Measurements from ENCODE around the gene BMP8B. TPM values are rescaled to one million over a fixed set of nuclear protein-coding genes. Genes with fewer than 3 reads are reported as not detected.
"Not testable (repeated sequence)": the region's sequence is repeated elsewhere in the genome, so short reads cannot be mapped to it uniquely, and the experiment has no call there.

BMP8B gene
- total RNA-seq, 1 experiment from 2014 or later: 1.8 TPM

DNA sequence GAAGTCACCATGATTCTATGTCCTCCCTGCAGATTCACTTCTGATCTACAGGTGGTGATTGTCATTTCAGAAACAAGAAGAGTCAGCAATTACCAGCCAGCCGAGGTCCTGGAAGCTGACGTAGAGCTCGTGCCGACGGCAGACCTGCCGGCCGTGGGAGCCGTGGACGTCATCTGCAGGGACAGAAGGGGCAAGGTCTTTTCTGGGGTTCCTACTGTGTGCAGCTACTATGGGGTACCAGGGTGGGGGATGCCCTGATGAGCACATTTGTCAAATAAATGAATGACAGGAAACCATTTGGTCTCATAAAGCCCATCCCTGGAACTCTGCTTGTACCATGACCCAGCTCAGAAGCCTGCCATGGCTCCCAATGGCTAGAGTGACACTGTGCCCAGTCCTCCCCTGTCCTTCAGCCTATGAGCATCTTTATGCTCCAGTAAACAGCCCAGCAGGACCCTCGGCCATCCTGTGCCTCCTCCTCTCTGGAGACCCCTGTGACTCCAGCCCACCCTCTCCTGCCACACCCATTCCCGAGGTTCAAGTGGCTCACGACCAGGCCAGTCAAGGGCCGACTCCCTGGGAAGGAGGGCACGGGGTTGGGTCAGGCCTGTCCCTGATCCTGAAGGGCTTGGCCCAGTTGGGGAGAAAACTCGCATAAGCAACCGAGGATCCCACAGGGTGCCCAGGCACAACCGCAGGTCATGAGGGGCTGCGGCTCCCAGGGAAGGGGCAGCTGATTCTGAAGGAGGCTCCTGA is 24.9 kb downstream of the BMP8B start:
- DNase-seq (ENCODE audit: low spot score); in situ Hi-C loops (cut with HindIII; ENCODE audit: low sequenced_read_pairs): not testable (repeated sequence)

DNA sequence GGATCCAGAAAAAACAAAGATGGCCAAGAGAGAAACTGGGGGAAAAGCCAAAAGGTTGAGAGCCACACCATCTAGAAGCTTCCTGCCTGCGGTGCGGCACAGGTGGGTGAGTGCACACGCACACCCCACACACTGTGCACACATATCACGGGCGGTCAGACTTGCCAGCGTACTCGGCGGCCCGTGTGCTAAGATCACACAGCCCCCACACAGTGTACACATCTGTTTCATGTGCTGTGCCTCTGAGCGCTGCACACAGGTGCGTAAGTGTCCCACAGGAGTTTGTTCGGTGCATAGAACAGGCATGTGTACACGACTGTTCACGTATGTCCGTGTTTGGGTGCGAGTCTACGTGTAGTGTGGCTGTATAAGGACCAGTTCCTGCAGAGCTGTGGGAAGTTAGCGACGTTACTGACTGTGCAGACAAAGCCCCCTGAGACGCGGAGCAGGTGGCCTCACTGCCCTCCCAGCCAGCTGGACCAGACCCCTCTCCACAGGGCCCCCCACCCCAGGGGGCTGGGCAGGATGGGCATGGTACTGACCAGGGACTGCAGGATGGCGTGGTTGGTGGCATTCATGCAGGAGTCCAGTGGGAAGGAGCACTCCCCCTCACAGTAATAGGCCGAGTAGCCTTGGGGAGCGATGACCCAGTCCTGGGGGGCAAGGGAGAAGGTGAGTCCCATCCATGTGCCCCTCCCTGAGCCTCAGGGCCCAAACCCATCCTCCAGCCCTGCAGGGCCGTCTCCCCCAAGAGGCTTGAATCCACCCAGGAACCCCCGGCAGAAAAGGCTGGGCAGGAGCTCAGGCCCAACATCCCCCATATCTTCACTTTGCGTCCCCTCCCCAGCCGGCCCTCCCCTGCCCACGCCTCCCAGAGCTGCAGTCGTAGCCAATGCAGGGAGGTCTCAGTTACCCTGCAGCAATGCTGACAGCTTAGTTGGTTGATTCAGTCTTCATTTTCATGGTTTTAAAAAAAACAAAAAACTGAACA is 25.8 kb downstream of the BMP8B start:
- in situ Hi-C loops (cut with HindIII; ENCODE audit: low sequenced_read_pairs): no loop called here

DNA sequence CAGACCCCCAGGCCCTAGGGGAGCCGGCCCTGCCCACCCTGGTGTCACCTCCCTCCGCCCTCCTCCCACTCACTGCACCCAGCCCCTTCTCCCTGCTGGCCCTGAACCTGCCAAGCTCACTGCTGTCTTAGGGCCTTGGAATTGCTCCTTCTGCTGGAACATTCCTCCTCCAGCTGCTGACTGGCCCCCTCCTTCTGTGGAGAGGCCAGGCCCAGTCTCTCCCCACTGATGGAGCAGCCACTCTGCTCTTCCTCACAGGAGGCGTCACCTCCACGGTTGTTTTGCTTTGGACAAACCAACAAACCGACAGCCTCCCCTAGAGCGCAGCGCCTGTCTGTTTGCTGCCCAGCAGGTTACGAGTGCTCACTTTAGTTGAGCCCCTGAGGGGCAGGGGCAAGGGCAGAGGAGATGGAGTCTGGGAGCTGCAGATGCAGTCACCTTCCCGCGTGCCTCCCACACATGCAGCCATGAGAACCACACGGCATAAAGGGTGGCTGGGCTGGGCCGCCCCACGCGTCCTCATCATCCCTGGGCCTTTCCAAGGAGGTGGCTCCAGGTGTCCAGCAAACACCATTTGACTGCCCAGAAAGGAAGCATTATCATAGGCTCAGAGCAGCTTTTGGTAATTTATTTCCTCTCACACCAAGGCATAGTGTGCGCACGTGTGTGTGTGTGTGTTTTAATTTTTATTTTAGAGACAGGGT is 27.0 kb downstream of the BMP8B start:
- DNase-seq (ENCODE audit: low spot score): no peak
- in situ Hi-C loops (cut with HindIII; ENCODE audit: low sequenced_read_pairs): no loop called here

More for the DNA sequence above, 25.8 kb downstream of the BMP8B start:
- DNase-seq (ENCODE audit: low spot score): no peak

DNA sequence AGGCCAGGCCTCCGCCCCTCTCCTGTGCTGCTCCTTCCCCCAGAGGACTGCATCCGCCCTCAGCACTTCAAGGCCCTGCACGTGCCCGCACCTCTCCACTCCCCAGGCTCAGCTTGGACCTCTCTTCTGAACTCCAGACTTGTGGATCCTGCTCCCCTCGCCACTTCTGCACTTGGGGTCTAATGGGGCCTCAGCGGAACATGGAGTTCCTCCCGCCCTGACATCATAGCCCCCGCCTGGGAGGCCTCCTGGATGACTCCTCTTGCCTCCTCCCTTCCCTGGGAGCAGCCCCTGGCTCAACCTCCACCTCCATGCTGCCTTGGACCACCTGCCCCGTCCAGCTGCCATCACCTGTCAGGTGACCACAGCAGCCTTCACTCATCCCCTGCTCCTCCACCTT is 27.6 kb downstream of the BMP8B start:
- no peak for DNase-seq (ENCODE audit: low spot score)
- in situ Hi-C loops (cut with HindIII; ENCODE audit: low sequenced_read_pairs): no loop called here

DNA sequence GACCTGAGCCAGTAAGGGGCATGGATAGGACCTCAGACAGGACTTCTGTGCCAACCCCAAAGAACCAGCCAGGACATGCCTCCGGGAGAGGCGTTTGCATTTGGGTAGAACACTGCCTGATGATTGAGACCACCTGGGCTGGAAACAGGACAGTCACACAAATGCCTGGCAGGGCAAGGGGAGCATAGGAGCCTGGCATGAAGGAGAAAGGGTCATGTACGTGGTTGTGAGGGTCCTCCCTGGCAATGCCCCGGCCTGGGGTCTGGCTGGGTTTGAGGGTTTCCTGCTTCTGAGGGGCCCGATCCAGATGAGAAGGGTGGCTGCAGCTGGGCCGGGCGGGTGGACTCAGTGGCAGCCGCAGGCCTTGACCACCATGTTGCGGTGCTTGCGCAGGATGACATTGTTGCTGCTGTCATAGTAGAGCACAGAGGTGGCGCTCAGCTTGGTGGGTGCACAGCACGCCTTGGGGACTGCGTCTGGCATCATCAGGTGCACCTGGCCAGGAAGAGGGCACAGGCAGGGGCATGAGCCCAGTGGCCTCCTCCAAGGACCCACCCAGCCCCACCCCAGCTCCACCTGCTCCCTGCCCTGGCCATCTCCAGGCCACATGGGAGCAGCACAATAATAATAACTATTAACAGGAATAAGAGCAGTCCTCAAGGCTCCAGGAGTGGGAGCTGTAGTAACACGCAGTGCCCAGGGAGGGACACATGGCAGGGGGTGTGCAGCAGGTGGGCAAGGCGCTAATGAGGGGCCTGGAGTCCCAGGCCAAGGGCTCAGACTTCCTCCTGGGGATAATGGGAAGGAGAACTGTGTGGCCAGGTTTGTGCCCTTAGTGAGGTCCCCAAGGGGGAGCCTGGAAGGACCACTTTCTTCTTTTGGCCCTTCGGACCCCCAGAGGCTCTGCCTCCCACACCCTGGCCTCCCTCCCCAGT is 28.3 kb downstream of the BMP8B start:
- DNase-seq (ENCODE audit: low spot score): no peak
- in situ Hi-C loops (cut with HindIII; ENCODE audit: low sequenced_read_pairs): no loop called here

DNA sequence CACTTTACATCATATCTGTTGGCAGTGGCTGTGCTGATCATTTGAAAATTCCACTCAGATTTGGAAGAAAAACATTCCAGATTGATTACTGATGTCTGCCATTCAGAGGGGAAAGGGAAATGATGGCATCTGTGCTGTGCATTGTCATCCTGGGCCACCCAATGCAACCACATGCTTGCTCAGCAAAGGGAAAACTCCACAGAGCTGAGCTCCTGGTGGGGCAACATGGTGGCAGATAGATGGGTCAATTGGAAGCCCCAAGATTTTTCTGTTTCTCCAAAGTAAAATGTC is 29.3 kb downstream of the BMP8B start:
- in situ Hi-C loops (cut with HindIII; ENCODE audit: low sequenced_read_pairs): no loop called here
- DNase-seq (ENCODE audit: low spot score): no peak

DNA sequence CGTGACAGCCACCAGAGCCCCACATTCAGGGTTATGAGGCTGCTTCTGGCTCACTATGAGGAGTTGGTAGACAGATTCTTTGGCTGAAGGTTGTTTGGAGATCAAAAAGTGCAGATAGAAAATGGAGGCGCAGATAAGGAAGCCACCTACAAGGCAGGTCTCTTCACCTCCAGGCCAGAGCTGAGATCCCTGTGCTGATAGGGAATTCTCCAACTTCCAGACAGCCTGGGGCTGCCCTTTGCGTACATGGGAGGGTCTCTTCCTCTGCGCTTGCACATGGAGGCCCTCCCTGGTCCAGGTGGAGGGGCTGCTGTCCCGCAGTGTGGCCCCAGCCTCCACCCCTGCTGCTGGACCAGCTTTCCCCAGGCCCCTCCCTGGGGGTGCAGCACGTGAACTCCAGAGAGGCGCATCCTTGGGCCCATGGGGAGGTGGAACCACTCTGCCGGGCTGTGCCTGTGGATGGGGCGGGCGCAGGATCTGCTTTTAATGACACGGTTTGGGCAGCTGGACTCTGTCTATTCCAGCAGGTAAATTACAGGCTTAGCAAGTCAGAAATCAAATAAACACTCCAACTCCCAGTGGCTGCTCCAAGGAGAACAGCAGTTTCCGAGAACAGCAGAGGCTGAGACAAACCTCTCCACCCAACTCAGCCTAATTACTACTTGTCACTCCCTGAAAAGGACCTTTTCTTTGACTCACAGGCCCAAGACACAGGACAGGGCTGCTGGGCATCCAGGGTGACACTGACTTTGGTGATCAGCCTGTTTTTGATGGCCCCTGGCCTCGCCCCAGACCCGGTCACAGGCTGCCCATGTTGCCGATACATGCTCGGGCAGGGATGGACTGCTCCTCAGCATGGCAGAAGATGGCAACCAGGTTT is 29.9 kb downstream of the BMP8B start:
- in situ Hi-C loops (cut with HindIII; ENCODE audit: low sequenced_read_pairs): no loop called here
- DNase-seq (ENCODE audit: low spot score): no peak

DNA sequence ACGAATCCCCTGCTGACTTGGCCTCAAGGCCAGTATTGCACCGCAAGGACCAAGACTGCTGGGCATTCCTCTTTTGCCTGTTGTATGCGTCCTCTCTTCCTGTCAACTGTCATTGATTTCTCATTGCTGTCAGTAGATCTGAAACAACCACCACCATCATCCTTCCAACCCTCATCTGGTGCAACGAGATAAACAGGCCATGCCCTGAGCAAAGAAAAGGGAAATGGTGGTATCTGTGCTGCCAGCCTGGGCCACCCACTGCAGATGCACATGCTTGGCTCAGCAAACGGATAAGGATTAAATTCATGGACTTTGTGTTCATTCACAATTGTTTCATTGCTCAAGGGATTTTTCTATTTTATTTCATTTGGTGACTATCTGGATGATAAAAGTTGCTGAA is 31.2 kb downstream of the BMP8B start:
- no peak for DNase-seq (ENCODE audit: low spot score)
- in situ Hi-C loops (cut with HindIII; ENCODE audit: low sequenced_read_pairs): no loop called here

DNA sequence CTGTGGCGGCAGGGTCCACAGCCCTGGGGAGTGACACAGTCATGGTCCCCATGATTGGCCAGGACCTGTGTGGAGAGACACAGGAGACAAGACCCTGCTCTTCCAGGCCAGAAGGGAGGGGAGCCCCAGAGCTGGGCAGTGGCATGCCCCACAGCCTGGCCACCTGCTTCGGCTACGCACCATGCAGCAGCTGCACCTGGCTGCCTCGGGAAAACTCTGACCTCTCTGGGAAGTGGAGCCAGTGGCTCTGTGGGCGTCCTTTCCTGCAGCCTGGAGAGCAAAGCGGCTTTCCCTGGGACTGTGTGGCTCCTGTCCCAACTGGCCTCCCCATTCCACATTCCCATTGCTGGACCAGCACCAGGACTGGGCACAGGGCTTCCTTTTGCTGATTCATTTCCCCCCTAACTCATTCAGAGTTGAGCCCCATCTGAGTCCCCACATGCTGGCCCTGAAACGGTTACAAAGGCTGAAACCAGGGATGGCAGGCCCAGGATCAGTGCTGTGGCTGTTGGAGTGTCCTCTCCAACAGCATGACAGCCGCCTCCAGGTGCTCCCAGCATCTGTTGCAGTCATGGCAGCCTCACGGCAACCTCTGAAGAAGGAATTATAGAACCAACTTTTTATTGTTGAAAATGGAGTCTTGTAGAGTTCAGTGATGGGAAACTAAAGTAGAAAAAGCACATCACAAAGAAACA is 32.6 kb downstream of the BMP8B start:
- peak; percentile 16 for DNase-seq (ENCODE audit: low spot score)
- in situ Hi-C loops (cut with HindIII; ENCODE audit: low sequenced_read_pairs): no loop called here

DNA sequence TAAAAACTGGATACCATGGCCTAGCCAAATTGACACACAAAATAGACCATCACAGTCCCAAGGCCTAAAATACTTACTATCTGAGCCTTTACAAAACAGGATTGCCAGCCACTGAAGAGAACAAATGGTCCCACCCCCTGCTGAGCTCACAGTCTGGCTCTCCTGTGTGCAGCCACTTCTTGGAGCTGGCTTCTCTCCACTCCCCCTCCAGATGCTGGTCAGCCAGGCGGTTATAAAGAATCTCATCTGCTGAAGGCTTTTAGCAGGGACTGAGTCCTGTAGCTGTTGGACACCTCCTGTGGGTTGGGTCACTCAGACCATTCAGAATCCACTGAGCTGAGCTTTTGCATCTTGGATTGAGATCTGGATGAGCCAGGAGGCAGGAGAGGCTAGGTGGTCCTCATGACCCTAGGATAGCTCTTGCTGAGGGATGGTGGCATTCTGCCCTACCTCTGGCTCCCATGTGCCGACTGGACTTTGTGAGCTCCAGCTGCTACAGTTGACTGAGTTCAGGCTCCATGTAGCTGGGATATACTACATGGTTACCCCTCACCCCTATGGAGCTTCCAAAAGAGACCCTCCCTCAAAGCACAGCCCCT is 33.7 kb downstream of the BMP8B start:
- in situ Hi-C loops (cut with HindIII; ENCODE audit: low sequenced_read_pairs): no loop called here
- DNase-seq (ENCODE audit: low spot score): peak; percentile 75

DNA sequence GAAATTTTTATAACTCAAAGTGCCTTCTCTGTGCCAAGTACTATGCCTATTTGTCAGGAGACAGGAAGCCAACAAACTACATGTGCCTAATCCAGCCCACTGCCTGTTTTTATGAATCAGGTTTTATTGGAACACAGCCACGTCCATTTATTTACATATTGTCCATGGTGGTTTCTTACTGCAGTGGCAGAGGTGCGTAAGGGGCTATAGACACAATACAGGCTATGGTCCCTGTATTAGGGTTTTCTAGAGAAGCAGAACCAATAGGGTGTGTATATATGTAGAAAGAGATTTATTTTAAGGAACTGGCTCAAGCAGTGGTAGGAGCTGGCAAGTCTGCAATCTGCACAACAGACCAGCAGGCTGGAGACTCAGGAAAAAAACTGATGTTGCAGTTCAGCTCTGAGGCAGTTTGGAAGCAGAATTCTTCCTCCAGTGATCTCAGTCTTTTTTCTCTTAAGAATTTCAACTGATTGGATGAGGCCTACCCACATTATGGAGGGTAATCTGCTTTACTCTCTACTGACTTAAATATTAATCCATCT is 34.6 kb downstream of the BMP8B start:
- DNase-seq (ENCODE audit: low spot score): peak; percentile 52

DNA sequence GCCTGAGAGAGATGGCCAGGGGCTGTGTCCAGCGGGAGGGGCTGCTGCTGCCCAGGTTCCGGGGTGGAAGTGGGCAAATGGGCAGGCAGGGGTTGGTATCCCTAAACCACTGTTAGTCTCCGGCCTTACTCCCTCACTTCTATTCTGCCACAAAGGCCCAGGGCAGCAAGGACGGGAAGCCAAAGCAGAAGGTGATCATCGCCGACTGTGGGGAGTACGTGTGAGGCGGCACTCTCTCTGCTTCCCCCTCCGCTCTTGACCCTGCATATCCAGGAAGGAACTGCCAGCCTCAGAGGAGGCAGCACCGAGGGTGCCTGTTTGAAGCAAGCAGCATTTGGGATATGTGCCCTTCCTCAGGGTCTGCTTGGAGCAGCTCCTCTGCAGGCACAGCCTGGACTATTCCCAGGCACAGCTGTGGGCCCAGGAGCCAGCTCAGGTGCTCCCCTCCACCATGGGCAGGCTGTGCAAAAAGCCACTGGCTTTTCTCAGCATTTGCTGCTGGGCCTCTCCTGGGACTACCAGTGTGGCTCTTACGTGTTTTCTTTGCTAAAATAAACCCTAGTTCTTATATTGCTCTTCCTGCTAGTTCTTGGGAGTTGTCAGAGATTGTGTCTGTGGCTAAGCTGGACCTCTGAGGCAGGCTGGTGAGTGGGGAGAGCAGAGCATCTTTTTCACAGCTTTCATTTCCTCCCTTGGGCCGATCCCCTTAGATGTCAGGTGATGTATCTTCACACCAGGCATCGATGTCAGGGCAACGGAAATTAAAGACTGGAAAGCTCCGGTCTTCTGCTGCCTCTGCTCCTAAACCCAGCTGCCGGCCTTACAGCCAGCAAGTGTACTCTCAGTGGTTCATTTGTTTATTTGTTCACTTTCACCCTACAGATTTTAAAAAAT is 35.3 kb downstream of the BMP8B start:
- in situ Hi-C loops (cut with HindIII; ENCODE audit: low sequenced_read_pairs): no loop called here
- DNase-seq (ENCODE audit: low spot score): peak; percentile 14

More for the DNA sequence above, 34.6 kb downstream of the BMP8B start:
- in situ Hi-C loops (cut with HindIII; ENCODE audit: low sequenced_read_pairs): no loop called here

DNA sequence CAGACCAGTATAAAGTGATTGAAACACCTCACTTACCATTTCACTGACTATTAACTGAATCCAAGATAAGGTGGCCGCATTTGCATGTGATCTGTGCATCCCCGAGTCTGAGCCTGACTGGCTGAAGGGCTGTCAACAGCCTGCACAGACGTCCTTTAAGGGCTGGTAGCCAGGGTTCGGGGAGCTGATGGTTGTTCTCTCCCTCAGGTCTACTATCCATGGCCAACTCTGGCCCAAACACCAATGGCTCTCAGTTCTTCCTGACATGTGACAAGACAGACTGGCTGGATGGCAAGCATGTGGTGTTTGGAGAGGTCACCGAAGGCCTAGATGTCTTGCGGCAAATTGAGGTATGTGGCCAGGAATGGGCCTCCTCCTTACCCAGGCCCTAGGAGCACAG is 36.0 kb downstream of the BMP8B start:
- no peak for DNase-seq (ENCODE audit: low spot score)

DNA sequence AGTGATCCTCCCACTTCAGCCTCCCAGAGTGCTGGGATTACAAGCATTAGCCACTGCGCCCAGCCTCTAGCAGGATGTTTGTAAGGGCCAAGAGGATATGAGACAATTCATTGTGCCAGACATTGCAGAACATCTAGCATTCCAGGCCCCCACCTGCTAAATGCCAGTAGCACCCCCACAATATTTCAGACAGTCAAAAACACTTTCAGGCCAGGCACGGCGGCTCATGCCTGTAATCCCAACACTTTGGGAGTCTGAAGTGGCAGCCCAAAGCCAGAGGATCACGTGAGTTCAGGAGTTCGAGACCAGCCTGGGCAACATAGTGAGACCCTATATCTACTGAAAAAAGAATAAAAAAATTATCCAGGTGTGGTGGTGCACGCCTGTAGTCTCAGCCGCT is 37.1 kb downstream of the BMP8B start:
- no peak for DNase-seq (ENCODE audit: low spot score)
- in situ Hi-C loops (cut with HindIII; ENCODE audit: low sequenced_read_pairs): no loop called here

More for the DNA sequence above, 36.0 kb downstream of the BMP8B start:
- in situ Hi-C loops (cut with HindIII; ENCODE audit: low sequenced_read_pairs): no loop called here

DNA sequence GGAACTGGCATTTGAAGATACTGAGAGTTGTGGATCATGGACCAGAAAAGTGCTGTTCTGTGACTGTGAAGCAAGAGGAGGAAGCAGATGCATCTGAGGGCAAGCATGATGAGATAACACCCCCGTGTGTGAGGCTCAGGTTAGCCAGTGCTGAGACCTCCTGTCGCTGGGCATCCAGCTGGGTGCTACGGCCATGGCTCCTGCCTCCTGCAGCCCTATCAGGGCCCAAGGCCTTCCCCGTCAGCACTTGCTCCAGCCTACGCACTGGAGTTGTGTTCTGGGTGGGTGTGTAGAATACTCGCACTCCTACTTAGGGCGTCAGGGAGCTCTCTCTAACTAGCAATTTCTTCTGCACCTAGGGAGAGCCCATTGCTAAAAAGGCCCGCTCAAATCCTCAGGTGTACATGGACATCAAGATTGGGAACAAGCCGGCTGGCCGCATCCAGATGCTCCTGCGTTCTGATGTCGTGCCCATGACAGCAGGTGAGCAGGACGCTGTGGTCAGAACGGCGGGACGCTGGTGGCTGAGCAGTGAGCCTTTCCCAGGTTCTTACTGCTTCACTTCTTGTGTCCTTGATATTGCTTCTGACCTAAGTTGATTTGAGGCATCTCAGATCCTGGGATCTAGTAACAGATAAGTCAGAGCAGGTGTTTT is 43.5 kb downstream of the BMP8B start:
- no peak for DNase-seq (ENCODE audit: low spot score)
- in situ Hi-C loops (cut with HindIII; ENCODE audit: low sequenced_read_pairs): no loop called here
